Skeletal muscle satellite cell (primary cell): ENCODE results near the gene CRLF3. TPM values are rescaled to one million over a fixed set of nuclear protein-coding genes. Genes with fewer than 3 reads are reported as not detected.
"Not testable (repeated sequence)": the region's sequence is repeated elsewhere in the genome, so short reads cannot be mapped to it uniquely, and the experiment has no call there.

Experiments
- H3K27me3 ChIP-seq: 2 replicates; pipeline ENCODE4 v1.7.0; 2013; ENCODE audit warnings: low read length; ENCODE audit not compliant: control insufficient read depth, insufficient read depth
- H3K36me3 ChIP-seq: 2 replicates; pipeline ENCODE4 v1.7.0; 2013; ENCODE audit warnings: mild to moderate bottlenecking, control low read depth, low read length; ENCODE audit not compliant: insufficient read depth
- H3K4me1 ChIP-seq: 2 replicates; pipeline ENCODE4 v1.7.0; 2013; ENCODE audit warnings: low read length; ENCODE audit not compliant: control insufficient read depth, insufficient read depth
- H3K4me2 ChIP-seq: 2 replicates; pipeline ENCODE4 v1.7.0; 2013; ENCODE audit warnings: mild to moderate bottlenecking, low read length
- H3K4me3 ChIP-seq: 2 replicates; pipeline ENCODE4 v1.7.0; 2013; ENCODE audit warnings: low read length
- H3K9ac ChIP-seq: 2 replicates; pipeline ENCODE4 v1.7.0; 2013; ENCODE audit warnings: mild to moderate bottlenecking, low read depth, low read length, moderate library complexity
- H3K9me3 ChIP-seq: replicated peaks from 2 replicates; pipeline ENCODE4 v1.7.0; 2013; ENCODE audit warnings: mild to moderate bottlenecking, control low read depth, low read length
- small RNA-seq: library from RNA; depleted of rRNA; stranded (forward); fragments of <200 nt; gene quantifications from one replicate; pipeline ENCODE3, GENCODE V24; 2012

The CRLF3 gene

GRCh38 chr17:30734153-30734552 lies 90.3 kb downstream of the CRLF3 start:
- H3K4me2 ChIP-seq, H3K4me3 ChIP-seq, H3K36me3 ChIP-seq, H3K4me1 ChIP-seq, H3K27me3 ChIP-seq, H3K9me3 ChIP-seq, H3K9ac ChIP-seq: not testable (repeated sequence)

Small RNAs within 50 kb of the gene (small RNA-seq; reads per million reads assigned to genes)
- not detected for gene RNU6-298P
